Caco-2 (cell line): ENCODE data around the gene NCF4. TPM values are rescaled to one million over a fixed set of nuclear protein-coding genes. Genes with fewer than 3 reads are reported as not detected.
A peak's percentile ranks its signal among the peaks of the same experiment; 100 is the strongest.

ENCODE experiments used
- BruUV-seq: library from RNA; stranded (reverse); fragments of 400-500 nt; replicated peaks from 2 replicates; lab custom pipeline; 2021; lab: Mats Ljungman, UMichigan
- CTCF ChIA-PET: fragments of 300-600 bp; sonication (Branson Sonifier 250); formaldehyde crosslinking; loops from one replicate; lab custom pipeline; 2022; ENCODE audit warnings: antibody characterized with exemption; lab: Charles Lee
- POLR2A ChIA-PET: fragments of 300-600 bp; sonication (Branson Sonifier 250); formaldehyde crosslinking; loops from one replicate; lab custom pipeline; 2022; ENCODE audit warnings: antibody characterized with exemption; lab: Charles Lee
- DNase-seq, 2 experiments: peaks; one replicate each; pipeline versions ENCODE4 v3.0.0 to v3.0.0-alpha.2; 2020 to 2022
- H3K27me3 ChIP-seq: replicated peaks from 2 replicates; pipeline ENCODE4 v1.6.0; 2011; ENCODE audit warnings: low read length; ENCODE audit not compliant: control insufficient read depth, insufficient read depth
- H3K36me3 ChIP-seq: 2 replicates; pipeline ENCODE4 v1.5.1; 2011; ENCODE audit warnings: low read length; ENCODE audit not compliant: control insufficient read depth, insufficient read depth
- H3K4me1 ChIP-seq: fragments of 250-450 bp; sonication (Bioruptor Pico); 2 replicates; pipeline ENCODE4 v1.5.1; 2020; ENCODE audit warnings: mild to moderate bottlenecking
- H3K4me3 ChIP-seq: 2 replicates; pipeline ENCODE4 v1.5.1; 2011; ENCODE audit warnings: low read depth, mild to moderate bottlenecking, control low read depth, low read length
- H3K9me3 ChIP-seq: fragments of 250-450 bp; sonication (Bioruptor Pico); 2 replicates; pipeline ENCODE4 v1.5.1; 2020; ENCODE audit warnings: mild to moderate bottlenecking, moderate library complexity
- H3K27ac Mint-ChIP-seq: one replicate; pipeline ENCODE4 v1.8.0; 2022; ENCODE audit warnings: mixed read lengths; ENCODE audit not compliant: unreplicated experiment
- H3K27me3 Mint-ChIP-seq: one replicate; pipeline ENCODE4 v1.8.0; 2022; ENCODE audit warnings: mixed read lengths; ENCODE audit not compliant: insufficient read depth, unreplicated experiment
- H3K36me3 Mint-ChIP-seq: one replicate; pipeline ENCODE4 v1.8.0; 2022; ENCODE audit warnings: mild to moderate bottlenecking, mixed read lengths; ENCODE audit not compliant: insufficient read depth, unreplicated experiment
- H3K4me1 Mint-ChIP-seq: one replicate; pipeline ENCODE4 v1.8.0; 2022; ENCODE audit warnings: low read depth, mixed read lengths; ENCODE audit not compliant: unreplicated experiment
- H3K4me3 Mint-ChIP-seq: one replicate; pipeline ENCODE4 v1.8.0; 2022; ENCODE audit warnings: mild to moderate bottlenecking, moderate library complexity, mixed read lengths; ENCODE audit not compliant: unreplicated experiment
- H3K9me3 Mint-ChIP-seq: one replicate; pipeline ENCODE4 v1.8.0; 2022; ENCODE audit warnings: mixed read lengths; ENCODE audit not compliant: unreplicated experiment
- intact Hi-C: fragments of 100-400 bp; cut with micrococcal nuclease; formaldehyde crosslinking; loops from one replicate; pipeline ENCODE4 v1.10.0; 2022; ENCODE audit not compliant: unreplicated experiment
- total RNA-seq: library from RNA; stranded (reverse); gene quantifications from 2 replicates; pipeline ENCODE4 v1.2.3, GENCODE V29; 2022
- TF ChIP-seq, protein P1 (sequence below), 2 experiments: fragments of 200-600 bp in 1 of 2; IDR thresholded peaks; 1 replicate in 1 of 2; 2 replicates in 1 of 2; pipeline versions ENCODE4 v1.5.1 to v1.8.0; 2011 to 2022; ENCODE audit warnings: antibody characterized with exemption in 1 of 2, control low read depth in 1 of 2, inconsistent platforms in 1 of 2, low read depth in 1 of 2, low read length in 1 of 2, mild to moderate bottlenecking in 1 of 2, moderate library complexity in 1 of 2; ENCODE audit not compliant: insufficient read depth in 1 of 2, severe bottlenecking in 1 of 2, unreplicated experiment in 1 of 2

Gene NCF4
- total RNA-seq, 1 experiment from 2014 or later, result not detected

DNA sequence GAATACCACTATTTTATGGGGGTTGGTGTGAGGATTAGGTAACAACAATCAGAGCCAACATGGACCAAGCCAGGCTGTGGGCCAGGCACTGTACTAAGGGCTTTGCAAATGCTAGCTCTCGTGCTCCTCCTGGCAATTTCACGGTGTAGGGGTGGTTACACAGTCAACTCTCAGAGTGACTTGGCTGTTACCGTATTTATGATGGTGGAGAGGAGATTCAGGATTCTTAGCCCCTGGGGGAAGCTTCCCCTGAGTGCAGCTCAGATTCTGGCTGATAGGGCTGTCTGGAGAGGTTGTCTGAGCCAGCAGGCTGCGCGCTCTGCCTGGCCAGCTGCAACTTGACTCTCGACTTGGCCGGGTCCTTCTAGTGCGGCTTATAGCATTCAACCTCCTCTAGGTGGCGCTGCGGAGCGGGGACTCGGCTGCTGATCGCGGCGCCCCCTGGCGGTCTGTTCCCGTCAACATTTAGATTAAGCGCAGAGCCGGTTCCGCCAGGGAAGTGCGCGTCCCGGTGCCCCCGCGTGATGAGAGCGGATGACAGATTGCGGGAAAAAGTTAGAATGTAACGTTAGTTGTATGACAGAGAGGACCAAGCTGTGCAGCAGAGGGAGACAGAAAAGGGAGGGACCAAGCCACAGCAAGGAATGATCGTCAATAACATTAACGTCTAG lies 4.5 kb upstream of the NCF4 start:
- no peaks in the 10 kb centered on the region for H3K4me1 ChIP-seq
- no TSS peak for BruUV-seq
- no peak overlapping the region for H3K4me3 ChIP-seq
- no peak overlapping the region for H3K4me3 Mint-ChIP-seq
- H3K27me3 Mint-ChIP-seq, result peaks cover 9% of the 10 kb centered on the region
- ChIA-PET POLR2A (no interaction called here), CTCF (interaction anchor here (0.5 to 1.5 kb wide), 20 partner anchors 9 to 315 kb away, joined by 3 to 20 read pairs (median 3); partner anchors contain the start of genes IFT27 and TST)
- H3K27ac Mint-ChIP-seq, result no peak overlapping the region
- TF ChIP-seq, protein P1, sequence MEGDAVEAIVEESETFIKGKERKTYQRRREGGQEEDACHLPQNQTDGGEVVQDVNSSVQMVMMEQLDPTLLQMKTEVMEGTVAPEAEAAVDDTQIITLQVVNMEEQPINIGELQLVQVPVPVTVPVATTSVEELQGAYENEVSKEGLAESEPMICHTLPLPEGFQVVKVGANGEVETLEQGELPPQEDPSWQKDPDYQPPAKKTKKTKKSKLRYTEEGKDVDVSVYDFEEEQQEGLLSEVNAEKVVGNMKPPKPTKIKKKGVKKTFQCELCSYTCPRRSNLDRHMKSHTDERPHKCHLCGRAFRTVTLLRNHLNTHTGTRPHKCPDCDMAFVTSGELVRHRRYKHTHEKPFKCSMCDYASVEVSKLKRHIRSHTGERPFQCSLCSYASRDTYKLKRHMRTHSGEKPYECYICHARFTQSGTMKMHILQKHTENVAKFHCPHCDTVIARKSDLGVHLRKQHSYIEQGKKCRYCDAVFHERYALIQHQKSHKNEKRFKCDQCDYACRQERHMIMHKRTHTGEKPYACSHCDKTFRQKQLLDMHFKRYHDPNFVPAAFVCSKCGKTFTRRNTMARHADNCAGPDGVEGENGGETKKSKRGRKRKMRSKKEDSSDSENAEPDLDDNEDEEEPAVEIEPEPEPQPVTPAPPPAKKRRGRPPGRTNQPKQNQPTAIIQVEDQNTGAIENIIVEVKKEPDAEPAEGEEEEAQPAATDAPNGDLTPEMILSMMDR (IDR thresholded peaks at IDR 0.05; ENCODE audit: insufficient read depth in 1 of 2, low read depth in 1 of 2, low read length in 1 of 2, severe bottlenecking in 1 of 2, unreplicated experiment in 1 of 2), result peak; percentile 100
- no peaks in the 10 kb centered on the region for H3K9me3 ChIP-seq
- intact Hi-C loops, result loop anchor here (1.0 kb wide), 2 partner anchors 74 to 122 kb away; no protein-coding TSS in a partner anchor
- peaks cover 1% of the 10 kb centered on the region; the same call in 1 of the 2 replicates for H3K27me3 ChIP-seq
- DNase-seq, result peak; percentile 73 to 92
- H3K4me1 Mint-ChIP-seq, result peaks cover 6% of the 10 kb centered on the region
- no peaks in the 10 kb centered on the region for H3K36me3 ChIP-seq
- no peaks in the 10 kb centered on the region for H3K36me3 Mint-ChIP-seq
- peaks cover 10% of the 10 kb centered on the region for H3K9me3 Mint-ChIP-seq

DNA sequence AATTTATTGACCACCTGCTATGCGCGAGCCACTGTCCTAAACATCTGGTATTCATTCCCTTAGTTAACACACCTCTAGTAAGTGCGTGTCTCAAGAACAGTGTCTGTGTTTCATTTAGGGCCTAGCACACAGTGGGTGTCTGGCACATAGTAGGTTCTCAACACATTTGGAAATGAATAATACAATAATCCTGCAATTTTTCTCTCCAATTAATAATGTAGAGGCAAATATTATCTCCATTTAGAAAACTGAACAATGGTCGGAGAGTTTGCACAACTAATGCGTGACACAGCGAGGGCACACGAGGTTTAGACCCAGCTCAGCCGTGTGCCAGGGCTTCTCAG lies 4.0 kb upstream of the NCF4 start:
- Mint-ChIP-seq H3K27me3 (peaks cover 8% of the 10 kb centered on the region), H3K36me3 (no peaks in the 10 kb centered on the region), H3K4me3 (no peak overlapping the region), H3K4me1 (peaks cover 6% of the 10 kb centered on the region), H3K27ac (no peak overlapping the region), H3K9me3 (peaks cover 10% of the 10 kb centered on the region)
- TF ChIP-seq, protein P1 (IDR thresholded peaks at IDR 0.05; ENCODE audit: insufficient read depth in 1 of 2, low read depth in 1 of 2, low read length in 1 of 2, severe bottlenecking in 1 of 2, unreplicated experiment in 1 of 2), result no peak
- DNase-seq, result no peak
- H3K27me3 ChIP-seq, result peaks cover 1% of the 10 kb centered on the region; the same call in 1 of the 2 replicates
- intact Hi-C loops, result loop anchor here (1.0 kb wide), 2 partner anchors 74 to 122 kb away; no protein-coding TSS in a partner anchor
- no peak overlapping the region for H3K4me3 ChIP-seq
- POLR2A ChIA-PET, result no interaction called here
- CTCF ChIA-PET, result interaction anchor here (0.5 to 1.5 kb wide), 8 partner anchors 13 to 279 kb away, joined by 3 to 20 read pairs (median 4); partner anchors contain the start of gene IFT27
- H3K4me1 ChIP-seq, result no peaks in the 10 kb centered on the region
- no TSS peak for BruUV-seq
- no peaks in the 10 kb centered on the region for H3K9me3 ChIP-seq
- H3K36me3 ChIP-seq, result no peaks in the 10 kb centered on the region

DNA sequence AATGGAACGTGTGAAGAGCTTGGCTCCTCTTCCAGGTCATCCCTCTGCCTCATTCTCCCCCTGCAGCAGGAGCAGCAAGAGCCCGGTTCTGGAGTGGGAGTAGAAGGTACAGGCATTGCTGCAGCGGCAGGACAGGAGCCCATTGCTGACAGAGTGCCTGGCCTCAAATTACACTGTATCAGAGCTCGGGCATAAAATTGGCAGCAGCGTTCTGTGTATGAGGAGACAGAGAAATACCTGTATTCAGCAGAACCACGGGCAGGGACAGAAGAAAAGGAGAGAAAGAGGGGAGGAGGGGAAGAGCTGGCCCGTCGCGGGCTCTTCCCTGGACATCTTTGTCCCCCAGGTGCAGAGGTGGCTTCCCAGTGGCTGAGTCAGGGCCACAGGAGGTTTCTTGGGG lies 2.6 kb upstream of the NCF4 start:
- CTCF ChIA-PET, result interaction anchor here (1.0 kb wide), 1 partner anchor 82 kb away, joined by 3 read pairs; no protein-coding TSS in a partner anchor
- no peak overlapping the region for H3K4me3 Mint-ChIP-seq
- no peak overlapping the region for H3K27ac Mint-ChIP-seq
- H3K4me1 ChIP-seq, result no peaks in the 10 kb centered on the region
- H3K9me3 ChIP-seq, result no peaks in the 10 kb centered on the region
- no peaks in the 10 kb centered on the region for H3K36me3 Mint-ChIP-seq
- no peak for DNase-seq
- intact Hi-C loops, result no loop called here
- POLR2A ChIA-PET, result no interaction called here
- peaks cover 1% of the 10 kb centered on the region; the same call in 1 of the 2 replicates for H3K27me3 ChIP-seq
- H3K27me3 Mint-ChIP-seq, result peaks cover 7% of the 10 kb centered on the region
- TF ChIP-seq, protein P1 (IDR thresholded peaks at IDR 0.05; ENCODE audit: insufficient read depth in 1 of 2, low read depth in 1 of 2, low read length in 1 of 2, severe bottlenecking in 1 of 2, unreplicated experiment in 1 of 2), result no peak
- H3K9me3 Mint-ChIP-seq, result peaks cover 4% of the 10 kb centered on the region
- BruUV-seq, result no TSS peak
- H3K36me3 ChIP-seq, result no peaks in the 10 kb centered on the region
- peaks cover 6% of the 10 kb centered on the region for H3K4me1 Mint-ChIP-seq
- no peak overlapping the region for H3K4me3 ChIP-seq
